CD4-positive, alpha-beta T cell treated with Interleukin-4 for 4 hours (primary cell): ENCODE results near the gene ZBTB16.

ENCODE experiments used
- DNase-seq: peaks from one replicate; pipeline ENCODE4 v3.0.0-alpha.2; 2020

ZBTB16 gene

GRCh38 chr11:114251815-114252337 is 192.4 kb downstream of the ZBTB16 start:
- no peak for DNase-seq

- no peak for DNase-seq
Observed at GRCh38 chr11:114252767-114253166, 193.3 kb downstream of the ZBTB16 start.

GRCh38 chr11:114253771-114254170 is 194.3 kb downstream of the ZBTB16 start:
- DNase-seq = no peak

GRCh38 chr11:114254571-114255146 is 195.1 kb downstream of the ZBTB16 start:
- DNase-seq = no peak

- DNase-seq = no peak
Observed at GRCh38 chr11:114255289-114255688, 195.8 kb downstream of the ZBTB16 start.

GRCh38 chr11:114256176-114256966 is 196.9 kb downstream of the ZBTB16 start:
- no peak for DNase-seq

GRCh38 chr11:114256967-114257286 is 197.4 kb downstream of the ZBTB16 start:
- no peak for DNase-seq

- DNase-seq = no peak
Observed at GRCh38 chr11:114257621-114258558, 198.4 kb downstream of the ZBTB16 start.

GRCh38 chr11:114258696-114259095 is 199.2 kb downstream of the ZBTB16 start:
- DNase-seq = no peak

- DNase-seq = no peak
Observed at GRCh38 chr11:114259124-114259526, 199.6 kb downstream of the ZBTB16 start.

GRCh38 chr11:114259551-114259983 is 200.1 kb downstream of the ZBTB16 start:
- DNase-seq = no peak

GRCh38 chr11:114260077-114260476 is 200.6 kb downstream of the ZBTB16 start:
- no peak for DNase-seq

GRCh38 chr11:114260483-114260882 is 201.0 kb downstream of the ZBTB16 start:
- no peak for DNase-seq

- no peak for DNase-seq
Observed at GRCh38 chr11:114261791-114262190, 202.3 kb downstream of the ZBTB16 start.

GRCh38 chr11:114262681-114263512 is 203.4 kb downstream of the ZBTB16 start:
- peak; percentile 17 for DNase-seq

GRCh38 chr11:114263513-114264170 is 204.1 kb downstream of the ZBTB16 start:
- no peak for DNase-seq

GRCh38 chr11:114264381-114264780 is 204.9 kb downstream of the ZBTB16 start:
- no peak for DNase-seq

- DNase-seq = no peak
Observed at GRCh38 chr11:114265122-114265878, 205.8 kb downstream of the ZBTB16 start.

- no peak for DNase-seq
Observed at GRCh38 chr11:114269498-114269897, 210.0 kb downstream of the ZBTB16 start.

GRCh38 chr11:114270531-114271270 is 211.2 kb downstream of the ZBTB16 start:
- no peak for DNase-seq
